ENCODE results near the gene ZNF407. TPM values are rescaled to one million over a fixed set of nuclear protein-coding genes. Genes with fewer than 3 reads are reported as not detected.

The ZNF407 gene
- total and polyA plus RNA-seq, 2 of the 13 experiments (the other 11 are each of a cell fraction or from before 2014, with no cell fraction given): 2.3 to 8.7 TPM

DNA sequence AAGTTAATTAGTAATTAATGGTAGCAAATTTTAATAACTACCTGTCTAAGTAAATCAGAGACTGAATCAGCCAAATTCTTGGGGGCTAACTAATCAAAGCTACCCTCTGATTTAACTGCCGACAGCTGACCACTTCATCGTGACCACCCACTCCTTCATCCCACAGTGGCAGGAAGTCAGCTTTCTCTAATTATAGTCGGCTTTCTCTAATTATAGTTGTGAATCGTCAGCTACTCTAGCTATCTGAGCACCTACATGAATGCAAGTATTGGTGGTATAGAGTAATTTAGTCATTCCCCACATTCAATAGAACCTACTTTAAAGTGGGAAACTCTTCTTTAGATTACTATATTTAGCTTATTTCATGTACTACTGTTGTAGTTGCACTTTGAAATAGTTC is 425.8 kb downstream of the ZNF407 start:
- Histone ChIP-seq H3K4me1 (ENCODE audit: insufficient read depth, low read length) (no peaks in the 10 kb centered on the region), H2AFZ (ENCODE audit: low read length) (no peak overlapping the region), H3K4me3 (replicated peaks in 1 of 3; ENCODE audit: insufficient read depth in 1 of 3, low read depth in 2 of 3, low read length in 3 of 3) (no peak overlapping the region), H3K27ac (ENCODE audit: extremely low read length, insufficient read depth, low read length) (no peak overlapping the region), H3K9ac (ENCODE audit: insufficient read depth, low read depth, low read length) (no peak overlapping the region), H3K4me2 (ENCODE audit: low read depth, low read length) (no peak overlapping the region), H4K20me1 (ENCODE audit: insufficient read depth, low read length) (no peaks in the 10 kb centered on the region), H3K27me3 (ENCODE audit: control insufficient read depth in 1 of 2, insufficient read depth in 2 of 2, low read length in 2 of 2) (no peaks in the 10 kb centered on the region), H3K36me3 (replicated peaks in 1 of 2; ENCODE audit: control insufficient read depth in 1 of 2, insufficient read depth in 2 of 2, low read length in 2 of 2) (no peaks in the 10 kb centered on the region), H3K9me3 (ENCODE audit: low read length) (no peaks in the 10 kb centered on the region), H3K79me2 (ENCODE audit: insufficient read depth, low read length) (no peaks in the 10 kb centered on the region)
- in situ Hi-C loops (cut with HindIII; ENCODE audit: extremely low pct_ligation_motif_present, low pct_unique_long_range_greater_than_20kb): no loop called here
- intact Hi-C loops (cut with micrococcal nuclease; ENCODE audit: unreplicated experiment): no loop called here
- no TSS peak for BruUV-seq (replicated peaks)
- ChIA-PET CTCF (ENCODE audit: low intra/inter-chr PET ratio, low total read pairs) (no interaction called here), POLR2A (no interaction called here)
- ATAC-seq (no peak), DNase-seq (ENCODE audit: low spot score) (no peak), FAIRE-seq (no peak)
- TF ChIP-seq ZNF251 (CRISPR knock-in tag; IDR thresholded peaks at IDR 0.05) (no peak), ELF1 (CRISPR knock-in tag; IDR thresholded peaks at IDR 0.05) (no peak), ZNF451 (CRISPR knock-in tag; IDR thresholded peaks at IDR 0.05) (no peak), ZNF761 (CRISPR knock-in tag; conservative IDR thresholded peaks at IDR 0.05) (no peak), ARHGAP35 (CRISPR knock-in tag; IDR thresholded peaks at IDR 0.05; ENCODE audit: borderline replicate concordance) (no peak), ZNF124 (CRISPR knock-in tag; IDR thresholded peaks at IDR 0.05) (no peak)
- 93% methylated on average over 4 of the region's 4 CpGs for WGBS (ENCODE audit: low lambda C conversion rate)

DNA sequence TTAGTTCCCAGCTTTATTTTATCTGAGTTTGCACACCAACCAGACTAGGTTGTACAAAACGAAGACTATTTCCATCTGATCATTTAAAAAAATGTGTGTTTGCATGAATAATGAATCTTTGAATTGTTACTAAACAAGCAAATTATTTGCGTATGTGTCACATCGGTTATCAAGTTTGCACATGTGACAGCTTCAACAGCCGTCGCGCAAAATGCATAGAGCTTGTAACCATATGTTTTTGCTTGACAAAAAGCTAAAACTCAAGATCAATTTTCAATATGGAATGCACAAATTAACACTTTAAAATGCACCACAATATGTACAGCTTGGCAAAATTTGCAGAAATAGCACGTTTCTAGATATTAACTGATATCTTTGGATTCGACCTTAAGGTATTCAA is 427.2 kb downstream of the ZNF407 start:
- DNase-seq (ENCODE audit: low spot score): no peak
- no peaks in the 10 kb centered on the region for H3K27me3 ChIP-seq (ENCODE audit: control insufficient read depth in 1 of 2, insufficient read depth in 2 of 2, low read length in 2 of 2)
- ChIA-PET CTCF (ENCODE audit: low intra/inter-chr PET ratio, low total read pairs) (no interaction called here), POLR2A (no interaction called here)
- TF ChIP-seq BCL6 (CRISPR knock-in tag; IDR thresholded peaks at IDR 0.05): no peak
- ATAC-seq: no peak
- no peaks in the 10 kb centered on the region for H3K9me3 ChIP-seq (ENCODE audit: low read length)
- H3K4me3 ChIP-seq (replicated peaks in 1 of 3; ENCODE audit: insufficient read depth in 1 of 3, low read depth in 2 of 3, low read length in 3 of 3): no peak overlapping the region
- H3K9ac ChIP-seq (ENCODE audit: insufficient read depth, low read depth, low read length): no peak overlapping the region
- no peak overlapping the region for H3K4me2 ChIP-seq (ENCODE audit: low read depth, low read length)
- no peak overlapping the region for H2AFZ ChIP-seq (ENCODE audit: low read length)
- H3K27ac ChIP-seq (ENCODE audit: extremely low read length, insufficient read depth, low read length): no peak overlapping the region
- H4K20me1 ChIP-seq (ENCODE audit: insufficient read depth, low read length): no peaks in the 10 kb centered on the region
- H3K79me2 ChIP-seq (ENCODE audit: insufficient read depth, low read length): no peaks in the 10 kb centered on the region
- H3K4me1 ChIP-seq (ENCODE audit: insufficient read depth, low read length): no peaks in the 10 kb centered on the region
- in situ Hi-C loops (cut with HindIII; ENCODE audit: extremely low pct_ligation_motif_present, low pct_unique_long_range_greater_than_20kb): no loop called here
- H3K36me3 ChIP-seq (replicated peaks in 1 of 2; ENCODE audit: control insufficient read depth in 1 of 2, insufficient read depth in 2 of 2, low read length in 2 of 2): no peaks in the 10 kb centered on the region
- WGBS (ENCODE audit: low lambda C conversion rate): 95% methylated on average over 8 of the region's 8 CpGs
- no peak for FAIRE-seq
- no TSS peak for BruUV-seq (replicated peaks)
- intact Hi-C loops (cut with micrococcal nuclease; ENCODE audit: unreplicated experiment): no loop called here
